ENCODE results near the gene CDON.

DNA sequence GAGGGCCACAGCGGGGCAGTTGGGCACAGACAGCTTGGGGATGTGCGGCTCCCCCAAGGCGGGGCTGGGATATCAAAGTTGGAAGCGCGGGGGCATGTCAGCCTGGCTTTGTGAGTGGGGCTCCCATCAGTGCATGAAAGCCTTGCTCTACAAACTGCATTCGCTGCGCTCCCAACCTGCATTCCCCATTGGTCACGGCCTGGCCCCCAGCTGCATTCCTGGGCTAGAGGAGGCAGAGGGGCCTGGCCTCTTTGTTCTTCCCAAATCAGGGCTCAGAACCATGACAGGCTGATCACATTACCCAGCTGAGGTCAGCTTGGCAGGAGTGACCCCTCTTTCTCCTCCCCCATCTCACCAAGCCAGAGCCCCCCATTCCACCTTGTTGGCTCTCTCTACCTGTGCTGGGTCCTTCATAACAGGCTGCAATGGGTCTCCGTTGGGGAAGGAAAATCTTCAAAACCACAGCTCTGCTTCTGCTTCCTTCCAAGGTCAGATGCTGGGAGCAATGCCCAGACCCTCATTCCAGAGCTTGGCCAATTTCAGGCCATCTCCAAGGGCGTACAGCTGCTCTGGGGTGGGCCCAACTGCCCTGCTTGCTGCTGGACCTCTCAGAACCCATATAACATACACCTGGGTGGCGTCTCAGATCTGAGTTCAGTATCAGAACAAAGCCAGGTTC, 38.7 kb upstream of the CDON start:
- TF ChIP-seq, protein P1, sequence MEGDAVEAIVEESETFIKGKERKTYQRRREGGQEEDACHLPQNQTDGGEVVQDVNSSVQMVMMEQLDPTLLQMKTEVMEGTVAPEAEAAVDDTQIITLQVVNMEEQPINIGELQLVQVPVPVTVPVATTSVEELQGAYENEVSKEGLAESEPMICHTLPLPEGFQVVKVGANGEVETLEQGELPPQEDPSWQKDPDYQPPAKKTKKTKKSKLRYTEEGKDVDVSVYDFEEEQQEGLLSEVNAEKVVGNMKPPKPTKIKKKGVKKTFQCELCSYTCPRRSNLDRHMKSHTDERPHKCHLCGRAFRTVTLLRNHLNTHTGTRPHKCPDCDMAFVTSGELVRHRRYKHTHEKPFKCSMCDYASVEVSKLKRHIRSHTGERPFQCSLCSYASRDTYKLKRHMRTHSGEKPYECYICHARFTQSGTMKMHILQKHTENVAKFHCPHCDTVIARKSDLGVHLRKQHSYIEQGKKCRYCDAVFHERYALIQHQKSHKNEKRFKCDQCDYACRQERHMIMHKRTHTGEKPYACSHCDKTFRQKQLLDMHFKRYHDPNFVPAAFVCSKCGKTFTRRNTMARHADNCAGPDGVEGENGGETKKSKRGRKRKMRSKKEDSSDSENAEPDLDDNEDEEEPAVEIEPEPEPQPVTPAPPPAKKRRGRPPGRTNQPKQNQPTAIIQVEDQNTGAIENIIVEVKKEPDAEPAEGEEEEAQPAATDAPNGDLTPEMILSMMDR (IDR thresholded peaks at IDR 0.05; ENCODE audit: low read length) = no peak
- TF ChIP-seq EZH2 (IDR thresholded peaks at IDR 0.05; ENCODE audit: borderline replicate concordance, low read length) = no peak
